ENCODE results near the gene METTL1.

The METTL1 gene

DNA sequence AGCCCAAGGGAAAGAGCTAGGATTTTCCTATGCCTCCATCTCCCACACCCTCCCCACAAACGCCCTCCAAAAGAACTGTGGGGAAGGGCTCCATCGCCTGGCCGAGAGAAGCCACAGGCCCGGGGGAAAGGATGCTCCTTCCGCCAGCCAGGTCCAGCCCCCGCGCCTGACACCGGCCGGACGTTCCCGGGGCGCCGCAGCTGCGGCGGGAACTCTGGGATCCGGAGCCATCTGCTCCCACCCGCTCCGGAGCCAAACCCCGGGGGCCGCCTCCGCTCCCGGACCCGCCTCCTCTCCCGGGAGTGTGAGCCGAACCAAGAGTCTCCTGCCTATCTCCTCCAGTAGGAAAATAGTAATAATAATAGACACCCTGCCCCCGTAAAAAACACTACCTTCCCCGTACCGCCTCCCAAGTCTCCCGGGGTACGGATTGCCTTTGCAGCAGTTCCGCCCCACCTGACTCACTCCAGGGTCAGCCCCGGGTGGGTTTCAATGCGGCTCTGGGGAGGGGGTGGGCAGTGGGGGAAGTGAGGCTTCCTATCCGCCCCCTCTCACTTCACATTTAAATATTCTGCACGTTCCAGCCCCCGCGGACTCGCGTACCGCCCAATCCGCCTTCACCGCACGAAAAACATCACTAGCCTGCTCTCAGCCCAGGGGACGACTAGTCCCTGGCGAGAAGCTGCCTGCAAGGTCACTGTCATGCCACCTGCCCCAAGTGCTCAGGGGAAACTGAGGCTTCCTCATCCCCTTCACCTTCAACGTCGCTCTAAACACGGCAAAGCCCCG, 35.8 kb downstream of the METTL1 start:
- DNase-seq: no peak

DNA sequence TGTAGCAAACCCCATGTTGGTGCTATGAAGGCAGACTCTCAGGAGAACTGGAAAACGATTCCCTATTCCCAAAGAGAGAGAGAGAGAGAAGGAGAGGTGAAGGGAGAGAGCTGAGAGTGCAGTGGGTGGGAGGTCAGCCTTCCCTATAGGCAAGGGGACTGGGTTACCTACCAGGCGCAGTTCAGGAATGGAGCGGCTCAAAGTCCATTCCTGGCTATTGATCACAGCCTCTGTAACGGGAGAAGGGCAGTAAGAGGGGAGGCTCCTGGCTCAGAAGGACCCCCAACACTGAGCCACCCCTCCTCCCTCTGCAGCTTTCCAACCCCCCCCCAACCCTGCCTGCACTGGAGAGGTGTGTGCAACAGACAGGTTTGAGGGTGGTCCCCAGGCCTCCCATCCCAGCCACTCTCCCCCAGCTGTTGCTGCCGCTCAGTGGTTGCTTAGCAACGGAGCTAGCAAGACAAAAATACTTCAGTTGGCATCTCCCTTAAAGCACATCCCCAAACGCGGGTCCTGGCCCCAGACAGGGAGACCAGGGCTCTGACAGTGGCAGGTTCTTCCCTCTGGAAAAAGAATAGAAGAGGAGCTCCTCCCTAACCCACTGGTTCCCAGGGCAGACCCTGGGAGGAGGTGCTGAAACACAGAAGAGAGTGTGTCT, 36.6 kb downstream of the METTL1 start:
- DNase-seq: no peak

GRCh38 chr12:57734591-57734990, 37.3 kb downstream of the METTL1 start:
- DNase-seq: no peak

DNA sequence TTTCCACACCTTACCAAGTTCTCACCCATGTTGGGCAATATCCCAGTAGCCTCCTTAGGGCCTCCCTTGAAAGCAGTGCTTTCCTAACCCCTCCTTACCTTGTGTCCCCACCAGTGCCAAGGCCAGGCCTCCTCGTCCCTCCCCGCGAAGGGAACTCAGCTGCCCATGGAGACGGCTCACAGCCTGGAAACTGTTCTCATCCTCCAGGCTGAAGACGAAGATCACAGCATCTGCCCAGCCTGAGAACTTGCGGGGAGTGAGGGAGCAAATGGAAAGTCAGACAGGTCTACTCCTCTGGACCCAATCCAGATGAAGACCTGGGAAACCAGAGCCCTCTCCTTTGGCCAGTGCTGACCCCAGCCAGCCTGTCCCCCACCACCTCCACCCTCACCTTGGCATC, 38.0 kb downstream of the METTL1 start:
- no peak for DNase-seq

DNA sequence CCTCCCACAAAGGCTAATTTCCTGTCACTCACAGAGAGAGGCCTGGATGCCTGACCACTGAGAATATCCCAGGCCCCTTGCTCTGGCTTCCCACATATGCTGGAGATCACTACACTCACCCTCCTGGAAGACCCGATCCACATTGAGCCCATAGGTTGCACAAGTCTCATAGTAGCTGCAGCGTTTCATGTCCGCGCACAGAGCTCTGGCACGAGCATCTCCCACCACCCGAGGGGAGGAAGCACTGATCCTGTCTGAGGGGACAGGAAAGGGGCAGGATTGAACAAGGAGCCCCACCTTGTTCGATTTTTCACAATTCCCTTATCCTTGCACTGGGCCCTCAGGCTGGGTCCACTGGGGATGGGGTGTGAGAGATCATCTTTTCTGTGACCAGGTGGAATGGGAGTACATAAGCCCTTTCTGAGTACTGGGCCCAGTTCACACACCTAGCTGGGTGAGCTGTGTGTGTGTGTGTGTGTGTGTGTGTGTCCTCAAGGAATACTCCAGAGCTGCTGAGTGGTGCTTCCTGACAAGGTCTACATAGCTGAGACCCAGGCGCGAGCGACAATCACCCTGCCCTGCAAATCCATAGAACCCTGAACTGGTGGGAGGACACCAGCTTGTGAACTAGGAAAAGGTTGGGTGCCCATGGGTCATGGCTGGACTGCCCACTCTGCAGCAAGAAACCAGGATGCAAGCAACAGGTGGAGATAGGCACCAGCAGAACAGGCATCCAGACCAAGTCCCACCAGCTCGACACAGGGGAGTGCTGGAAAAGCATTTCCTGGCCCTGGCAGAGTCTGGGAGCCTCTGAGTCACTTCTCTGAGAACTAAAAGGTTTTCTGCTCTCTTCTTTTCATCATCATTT, 38.9 kb downstream of the METTL1 start:
- DNase-seq: no peak

GRCh38 chr12:57732270-57732669, 39.6 kb downstream of the METTL1 start:
- DNase-seq: no peak

GRCh38 chr12:57731411-57732080, 40.4 kb downstream of the METTL1 start:
- no peak for DNase-seq

DNA sequence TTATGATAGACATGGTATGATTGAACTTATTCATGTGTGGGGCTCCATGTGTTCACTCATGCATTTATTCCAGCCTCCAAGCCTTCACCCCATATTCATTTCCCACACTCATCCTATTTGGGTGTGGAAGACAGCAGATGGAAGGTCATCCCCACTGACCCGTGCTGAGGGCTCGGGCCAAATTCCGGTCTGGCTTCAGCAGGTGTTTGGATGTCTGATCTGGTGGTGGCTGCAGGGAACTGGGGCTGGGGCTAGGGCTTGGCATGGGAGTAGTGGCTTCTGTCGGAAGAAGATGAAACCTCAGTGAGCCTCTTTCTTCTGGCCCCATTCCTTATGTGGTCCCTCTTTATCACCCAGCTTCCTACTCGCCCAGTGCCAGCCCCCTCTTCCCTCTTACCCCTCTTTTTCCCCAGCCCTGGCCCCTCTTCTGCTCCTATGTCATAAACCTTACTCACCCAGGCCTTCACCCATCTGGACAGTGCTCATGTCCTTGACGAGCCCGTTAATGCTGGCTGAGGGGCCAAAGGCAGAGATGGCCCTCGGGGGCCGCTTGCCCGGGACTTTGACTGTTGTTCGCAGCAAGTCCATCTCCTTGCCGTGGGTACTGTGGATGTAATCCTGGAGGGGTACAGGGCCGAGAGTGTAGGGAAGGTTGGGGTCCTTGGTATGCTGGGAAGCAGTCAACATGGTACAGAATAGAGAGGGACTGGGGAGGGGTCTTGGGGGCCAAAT, 41.4 kb downstream of the METTL1 start:
- DNase-seq: no peak

- DNase-seq: no peak
These were observed 42.5 kb downstream of the METTL1 start for GRCh38 chr12:57729321-57729844.

- no peak for DNase-seq
These were observed 44.0 kb downstream of the METTL1 start for GRCh38 chr12:57727758-57728395.

DNA sequence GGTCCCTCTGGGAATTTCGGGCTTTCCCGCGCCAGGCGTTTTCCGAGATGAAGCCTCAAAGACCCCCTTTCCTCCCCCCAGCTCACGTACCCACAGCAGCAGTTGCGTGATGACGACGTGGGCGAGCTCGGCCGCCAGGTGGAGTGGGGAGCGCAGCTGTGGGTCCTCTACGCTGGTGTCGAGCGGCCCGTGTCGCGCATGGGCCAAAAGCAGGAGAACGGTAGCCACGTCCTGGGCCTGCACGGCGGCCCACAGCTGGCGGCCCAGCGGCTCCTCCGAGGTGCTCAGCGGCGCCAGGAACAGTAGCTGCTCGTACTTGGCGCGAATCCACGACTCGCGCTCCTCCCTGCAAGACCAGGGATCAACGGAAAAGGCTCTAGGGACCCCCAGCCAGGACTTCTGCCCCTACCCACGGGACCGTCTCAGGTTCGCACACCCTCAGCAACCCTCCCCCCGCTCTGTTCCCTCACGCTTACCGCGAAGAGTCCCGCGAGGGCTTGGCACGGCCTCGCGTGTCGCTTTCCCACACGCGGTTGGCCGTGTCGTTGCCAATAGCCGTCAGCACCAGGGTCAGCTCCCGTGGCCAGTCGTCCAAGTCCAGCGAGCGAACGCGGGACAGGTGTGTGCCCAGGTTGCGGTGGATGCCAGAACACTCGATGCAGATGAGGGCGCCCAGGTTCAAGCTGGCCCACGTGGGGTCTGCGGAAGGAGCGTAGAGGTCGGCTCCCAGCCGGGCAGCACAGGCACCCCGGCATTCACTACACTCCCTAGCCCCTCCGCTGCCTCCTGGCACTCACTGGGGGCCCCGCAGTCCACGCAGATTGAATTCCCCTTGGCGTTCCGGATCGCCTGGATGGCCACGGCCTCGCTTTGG, 44.8 kb downstream of the METTL1 start:
- DNase-seq: no peak

GRCh38 chr12:57726151-57726883, 45.6 kb downstream of the METTL1 start:
- no peak for DNase-seq

DNA sequence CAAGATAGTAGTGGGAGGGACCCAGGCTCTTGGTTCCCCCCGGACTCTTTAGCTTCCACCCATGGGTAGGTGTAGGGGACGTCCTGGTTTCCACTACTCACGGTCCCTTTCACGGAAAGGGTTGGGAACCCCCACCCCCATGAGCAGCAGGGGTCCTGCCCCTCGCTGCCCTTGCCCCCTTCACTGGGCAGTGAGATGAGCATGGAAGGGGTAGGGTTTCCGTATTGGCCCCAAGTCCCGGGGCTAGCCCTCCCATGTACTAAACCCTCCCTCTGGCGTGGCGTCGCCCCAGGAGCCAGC, 46.1 kb downstream of the METTL1 start:
- no peak for DNase-seq

DNA sequence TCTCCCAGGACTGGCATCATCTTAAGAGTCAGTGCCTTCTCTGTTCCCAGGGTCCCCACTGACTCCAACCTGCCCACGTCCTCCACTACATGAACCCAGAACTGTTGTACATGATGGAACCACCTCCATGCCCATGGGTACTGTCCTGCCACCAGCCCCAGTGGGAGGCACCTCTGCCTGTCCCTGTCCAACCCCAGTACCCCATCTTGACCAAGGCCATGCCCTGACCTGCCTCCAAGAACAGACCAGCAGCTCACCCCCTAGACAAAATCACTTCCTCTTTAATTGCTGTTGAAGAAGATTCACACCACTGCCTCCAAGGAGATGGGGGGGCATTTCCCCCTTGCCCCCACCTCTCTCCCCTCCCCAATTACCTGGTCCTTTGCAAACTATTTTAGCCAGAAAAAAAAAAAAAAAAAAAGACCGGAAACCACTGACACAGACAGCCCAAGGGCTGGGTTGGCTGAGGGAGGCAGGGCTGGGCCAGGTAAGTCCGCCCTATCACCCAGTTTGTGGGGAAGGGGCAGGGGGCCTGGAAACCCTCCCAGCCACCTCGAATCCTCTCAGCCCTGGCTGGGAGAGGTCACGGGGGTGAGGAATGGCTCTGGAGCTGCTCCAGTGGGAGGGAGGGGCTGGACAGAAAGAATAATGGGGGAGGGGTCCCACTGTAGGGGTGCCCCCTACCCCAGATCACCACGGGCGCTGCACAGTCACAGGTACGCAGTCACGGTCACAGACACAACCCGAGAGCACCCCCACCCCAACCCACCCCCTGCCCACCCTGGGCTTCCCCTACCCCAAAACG, 46.8 kb downstream of the METTL1 start:
- DNase-seq: no peak

GRCh38 chr12:57724003-57724935, 47.6 kb downstream of the METTL1 start:
- DNase-seq: no peak

GRCh38 chr12:57723630-57723962, 48.3 kb downstream of the METTL1 start:
- DNase-seq: no peak

DNA sequence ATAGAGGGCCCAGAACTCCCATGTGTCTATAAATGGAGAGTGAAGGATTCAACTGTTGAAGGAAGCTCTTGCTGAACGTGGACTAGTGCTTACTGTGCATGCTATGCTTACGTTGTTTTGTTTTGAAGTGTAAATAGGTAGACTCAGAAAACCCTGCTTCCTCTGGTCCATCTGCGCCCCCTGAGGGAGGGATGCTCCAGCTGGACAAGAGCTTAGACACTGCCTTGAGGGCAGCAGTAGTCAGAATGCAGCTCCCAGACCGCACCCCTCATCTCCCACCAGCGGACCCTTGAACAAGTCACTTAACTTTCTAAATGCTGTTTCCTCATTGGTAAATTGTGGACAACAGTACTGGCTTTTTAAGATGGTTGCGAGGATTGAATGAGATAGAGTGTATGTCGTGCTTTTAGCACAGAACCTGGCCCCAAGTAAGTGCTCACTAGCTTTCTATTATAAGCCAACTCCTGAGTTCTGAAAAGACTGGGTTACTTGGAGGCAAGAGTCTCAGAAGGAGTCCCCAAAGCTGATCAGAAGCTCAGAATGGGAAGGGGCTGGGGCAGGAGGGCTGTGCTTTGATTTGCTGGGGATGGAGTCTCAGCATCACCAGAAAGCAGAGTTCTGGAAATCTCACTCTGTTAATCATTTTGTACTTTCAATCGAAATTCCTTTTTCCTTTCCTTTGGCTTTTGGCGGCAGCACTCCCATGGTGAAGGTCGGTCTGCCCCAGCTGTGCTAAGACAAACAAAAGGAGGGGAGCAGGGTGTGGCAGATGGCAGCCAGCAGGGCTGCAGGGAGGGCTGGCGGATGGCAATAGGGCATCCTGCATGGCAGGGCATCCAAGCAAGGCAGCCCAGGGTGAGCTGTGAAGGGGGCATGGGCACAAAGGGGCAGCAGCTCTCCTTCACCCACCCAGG, 48.9 kb downstream of the METTL1 start:
- DNase-seq: no peak

All from OCI-M1 (cell line).